ENCODE measurements around the gene NRG4. TPM values are rescaled to one million over a fixed set of nuclear protein-coding genes. Genes with fewer than 3 reads are reported as not detected.

Gene NRG4
- total and polyA plus RNA-seq, 2 of the 8 experiments (the other 6 are each of a cell fraction or from before 2014, with no cell fraction given), result 0.24 TPM; not detected in 1

GRCh38 chr15:75902129-75902557 lies 110.1 kb downstream of the NRG4 start (continued):
- TF ChIP-seq CHD7 (IDR thresholded peaks at IDR 0.05; ENCODE audit: insufficient replicate concordance, low read length) (no peak), MAX (IDR thresholded peaks at IDR 0.05) (no peak), NANOG (IDR thresholded peaks at IDR 0.05; ENCODE audit: insufficient read depth, low read depth, low read length, poor library complexity, severe bottlenecking) (no peak), NRF1 (IDR thresholded peaks at IDR 0.05; ENCODE audit: low read depth, low read length) (no peak), TEAD4 (IDR thresholded peaks at IDR 0.05; ENCODE audit: low read depth, low read length) (0 out of 2 replicates have a peak, but pooled peaks have one; percentile 2), SIN3A (conservative IDR thresholded peaks at IDR 0.05 in 1 of 2, IDR thresholded peaks at IDR 0.05 in 1 of 2; ENCODE audit: low read depth in 1 of 2, low read length in 2 of 2) (peak in 1 of 2 experiments; percentile 48; a peak in 1 of 4 replicates), USF2 (IDR thresholded peaks at IDR 0.05; ENCODE audit: low read length) (no peak), SAP30 (IDR thresholded peaks at IDR 0.05; ENCODE audit: insufficient read depth, insufficient replicate concordance, low read length) (no peak), TCF12 (IDR thresholded peaks at IDR 0.05; ENCODE audit: low read depth, low read length) (peak; percentile 90)
